SU-DHL-6 (cell line): ENCODE data around the gene JADE2.

ENCODE experiments used
- H2AFZ ChIP-seq: fragments of 200-600 bp; sonication (generic); 2 replicates; pipeline ENCODE4 v1.6.1; 2014; ENCODE audit warnings: low read depth, mild to moderate bottlenecking, moderate library complexity, mixed read lengths, antibody characterized with exemption, low read length; ENCODE audit not compliant: severe bottlenecking
- H3F3A ChIP-seq: fragments of 200-600 bp; shearing (Covaris generic); 2 replicates; pipeline ENCODE4 v1.6.0; 2016; ENCODE audit warnings: antibody characterized with exemption, mild to moderate bottlenecking; ENCODE audit not compliant: insufficient read depth
- H3K27ac ChIP-seq: fragments of 200-600 bp; sonication (generic); 2 replicates; pipeline ENCODE4 v1.5.1; 2016; ENCODE audit warnings: low read depth, mild to moderate bottlenecking, low read length, moderate library complexity, mixed read lengths
- H3K27me3 ChIP-seq: fragments of 200-600 bp; sonication (generic), shearing (Covaris generic); 2 replicates; pipeline ENCODE4 v1.6.0; 2014; ENCODE audit warnings: mild to moderate bottlenecking, low read length
- H3K36me3 ChIP-seq: fragments of 200-600 bp; sonication (generic); 2 replicates; pipeline ENCODE4 v1.6.1; 2014; ENCODE audit warnings: mild to moderate bottlenecking, low read length, mixed read lengths
- H3K4me2 ChIP-seq: fragments of 300-600, 200-600 bp; shearing (Covaris generic), sonication (generic); 2 replicates; pipeline ENCODE4 v1.6.0; 2014; ENCODE audit warnings: low read length, low read depth, mild to moderate bottlenecking; ENCODE audit not compliant: poor library complexity, severe bottlenecking
- H3K4me3 ChIP-seq: fragments of 200-600 bp; sonication (generic); 2 replicates; pipeline ENCODE4 v1.5.1; 2014; ENCODE audit warnings: antibody characterized with exemption, low read length, mild to moderate bottlenecking, mixed read lengths; ENCODE audit not compliant: insufficient read depth, poor library complexity, severe bottlenecking
- H3K79me2 ChIP-seq: fragments of 200-600 bp; sonication (generic); 2 replicates; pipeline ENCODE4 v1.6.1; 2014; ENCODE audit warnings: mild to moderate bottlenecking, low read length, moderate library complexity; ENCODE audit not compliant: insufficient read depth
- H3K9ac ChIP-seq: fragments of 200-600 bp; sonication (generic); 2 replicates; pipeline ENCODE4 v1.7.0; 2014; ENCODE audit warnings: mild to moderate bottlenecking, low read length
- H3K9me2 ChIP-seq: fragments of 200-600 bp; sonication (generic); replicated peaks from 2 replicates; pipeline ENCODE4 v1.6.1; 2014; ENCODE audit warnings: low read length; ENCODE audit not compliant: insufficient read depth
- H3K9me3 ChIP-seq: fragments of 200-600 bp; sonication (generic); 2 replicates; pipeline ENCODE4 v1.6.1; 2014; ENCODE audit warnings: low read length, mixed read lengths; ENCODE audit not compliant: insufficient read depth
- H4K20me1 ChIP-seq: fragments of 200-600 bp; sonication (generic); 2 replicates; pipeline ENCODE4 v1.6.1; 2014; ENCODE audit warnings: low read depth, mild to moderate bottlenecking, antibody characterized with exemption, low read length, moderate library complexity, mixed read lengths
- CTCF ChIP-seq: fragments of 200-600 bp; sonication (generic); IDR thresholded peaks from one replicate; pipeline ENCODE4 v1.5.1; 2017; ENCODE audit warnings: antibody characterized with exemption, mild to moderate bottlenecking, low read length, moderate library complexity; ENCODE audit not compliant: insufficient read depth, poor library complexity, severe bottlenecking
- EZH2phosphoT487 ChIP-seq: fragments of 200-600 bp; sonication (generic), shearing (Covaris generic); conservative IDR thresholded peaks from 2 replicates; pipeline ENCODE4 v1.6.1; 2018; ENCODE audit warnings: mild to moderate bottlenecking, antibody characterized with exemption, low read length, moderate library complexity, mixed read lengths

JADE2 gene

GRCh38 chr5:134600600-134600999, 75.1 kb downstream of the JADE2 start:
- H3K79me2 ChIP-seq, result no peaks in the 10 kb centered on the region
- peaks cover 7% of the 10 kb centered on the region; the same call in 1 of the 2 replicates for H3K36me3 ChIP-seq
- no peak overlapping the region for H3K27ac ChIP-seq
- no peaks in the 10 kb centered on the region for H3K9me2 ChIP-seq
- TF ChIP-seq CTCF (no peak), EZH2phosphoT487 (no peak)
- no peak overlapping the region for H2AFZ ChIP-seq
- H3K4me2 ChIP-seq, result no peak overlapping the region
- peaks cover 3% of the 10 kb centered on the region; the same call in 1 of the 2 replicates for H3F3A ChIP-seq
- no peaks in the 10 kb centered on the region for H3K9me3 ChIP-seq
- H3K27me3 ChIP-seq, result no peaks in the 10 kb centered on the region
- H3K4me3 ChIP-seq, result no peak overlapping the region
- no peaks in the 10 kb centered on the region for H4K20me1 ChIP-seq
- H3K9ac ChIP-seq, result no peak overlapping the region

GRCh38 chr5:134603059-134603458, 77.6 kb downstream of the JADE2 start:
- Histone ChIP-seq H3K27me3 (no peaks in the 10 kb centered on the region), H3K4me2 (no peak overlapping the region), H3K27ac (no peak overlapping the region), H3K4me3 (no peak overlapping the region), H3K9me3 (no peaks in the 10 kb centered on the region), H3K9me2 (no peaks in the 10 kb centered on the region), H3F3A (peaks cover 3% of the 10 kb centered on the region; the same call in 1 of the 2 replicates), H3K9ac (no peak overlapping the region), H4K20me1 (no peaks in the 10 kb centered on the region), H3K79me2 (no peaks in the 10 kb centered on the region), H3K36me3 (peaks cover 23% of the 10 kb centered on the region; the same call in 1 of the 2 replicates), H2AFZ (no peak overlapping the region)
- TF ChIP-seq CTCF, result no peak
- no peak for TF ChIP-seq EZH2phosphoT487

GRCh38 chr5:134604908-134605307, 79.4 kb downstream of the JADE2 start:
- Histone ChIP-seq H3K4me2 (no peak overlapping the region), H3K9me2 (no peaks in the 10 kb centered on the region), H3K79me2 (no peaks in the 10 kb centered on the region), H3K9ac (no peak overlapping the region), H3F3A (peaks cover 3% of the 10 kb centered on the region; the same call in 1 of the 2 replicates), H3K4me3 (no peak overlapping the region), H2AFZ (no peak overlapping the region), H3K27me3 (no peaks in the 10 kb centered on the region), H3K9me3 (no peaks in the 10 kb centered on the region), H4K20me1 (no peaks in the 10 kb centered on the region), H3K27ac (no peak overlapping the region), H3K36me3 (peaks cover 25% of the 10 kb centered on the region; the same call in 1 of the 2 replicates)
- TF ChIP-seq EZH2phosphoT487 (no peak), CTCF (no peak)

GRCh38 chr5:134606726-134607125, 81.3 kb downstream of the JADE2 start:
- TF ChIP-seq EZH2phosphoT487 (no peak), CTCF (no peak)
- Histone ChIP-seq H3K4me2 (no peak overlapping the region), H3K9ac (no peak overlapping the region), H3K9me2 (no peaks in the 10 kb centered on the region), H3K27me3 (no peaks in the 10 kb centered on the region), H3K27ac (no peak overlapping the region), H3K4me3 (no peak overlapping the region), H4K20me1 (no peaks in the 10 kb centered on the region), H3K79me2 (no peaks in the 10 kb centered on the region), H3K9me3 (no peaks in the 10 kb centered on the region), H2AFZ (no peak overlapping the region), H3F3A (peaks cover 3% of the 10 kb centered on the region; the same call in 1 of the 2 replicates), H3K36me3 (peaks cover 34% of the 10 kb centered on the region; the same call in 1 of the 2 replicates)
